G401 (cell line): ENCODE results near the gene TMSB10. TPM values are rescaled to one million over a fixed set of nuclear protein-coding genes. Genes with fewer than 3 reads are reported as not detected.

Experiments used
- total RNA-seq: library from RNA; depleted of rRNA; stranded (reverse); fragments of >200 nt; shearing (Covaris generic); gene quantifications from 2 replicates; pipeline ENCODE4 v1.2.3, GENCODE V29; 2014; rRNA removed

Gene TMSB10
- total RNA-seq, 1 experiment from 2014 or later = 1,848 TPM

Other genes with a start within 250 kb of the TMSB10 start
- 5.5 and 9.9 TPM in 2 replicates for gene TRABD2A, start 24.6 kb upstream of the TMSB10 start, total RNA-seq
- 53.3 and 133 TPM in 2 replicates for gene KCMF1, start 65.5 kb downstream of the TMSB10 start, total RNA-seq
- 0.37 and 0.44 TPM in 2 replicates for gene TCF7L1, start 227.7 kb downstream of the TMSB10 start, total RNA-seq